HG03159 (cell line): ENCODE data around the gene LATS2.

ENCODE experiments used
- ATAC-seq: cut with Tn5 transposase; IDR thresholded peaks from one replicate; pipeline ENCODE4 v1.9.1; 2021; ENCODE audit warnings: mild to moderate bottlenecking, moderate library complexity; ENCODE audit not compliant: unreplicated experiment

The LATS2 gene

GRCh38 chr13:21048901-21049698 lies 12.3 kb downstream of the LATS2 start:
- ATAC-seq: no peak

- no peak for ATAC-seq
These were observed 13.6 kb downstream of the LATS2 start for GRCh38 chr13:21047591-21048282.

- no peak for ATAC-seq
These were observed 14.3 kb downstream of the LATS2 start for GRCh38 chr13:21047087-21047486.

DNA sequence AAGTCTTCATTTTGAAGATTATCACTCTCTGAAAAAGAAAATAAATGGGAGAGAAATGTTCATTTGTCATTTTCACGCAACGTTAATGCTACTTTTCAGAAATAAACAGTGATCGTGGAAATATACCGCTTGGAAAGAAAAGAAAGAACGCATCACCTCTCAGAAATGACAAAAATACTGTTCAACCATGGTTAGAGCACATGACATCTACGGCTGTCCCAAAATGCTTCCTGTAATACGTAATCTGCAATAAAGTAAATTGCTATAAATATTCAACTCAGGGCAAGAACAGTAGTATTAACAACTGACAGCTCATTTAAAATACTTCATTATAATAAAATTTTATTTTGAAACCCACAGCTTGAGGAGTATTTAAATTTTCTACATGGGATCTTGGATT lies 15.2 kb downstream of the LATS2 start:
- no peak for ATAC-seq

DNA sequence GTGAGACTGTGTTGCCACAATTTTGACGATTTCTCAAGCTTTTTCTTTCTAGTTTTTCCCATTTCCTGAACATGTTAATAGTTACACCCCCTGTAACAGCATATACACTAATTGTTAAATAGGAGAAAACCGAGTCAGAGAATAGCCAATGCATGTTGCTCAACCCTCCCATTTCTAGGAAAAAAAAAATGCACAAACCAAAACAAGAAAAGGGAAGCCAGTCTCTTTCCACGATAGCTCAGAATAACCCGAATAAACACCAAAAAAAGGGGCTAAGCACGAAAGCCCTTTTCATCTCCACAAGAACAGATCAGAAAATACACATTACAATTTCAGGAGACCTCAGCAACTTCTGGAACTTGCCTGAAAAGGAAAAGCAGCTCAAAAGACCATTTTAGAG lies 16.3 kb downstream of the LATS2 start:
- no peak for ATAC-seq

GRCh38 chr13:21043898-21044297 lies 17.5 kb downstream of the LATS2 start:
- no peak for ATAC-seq

DNA sequence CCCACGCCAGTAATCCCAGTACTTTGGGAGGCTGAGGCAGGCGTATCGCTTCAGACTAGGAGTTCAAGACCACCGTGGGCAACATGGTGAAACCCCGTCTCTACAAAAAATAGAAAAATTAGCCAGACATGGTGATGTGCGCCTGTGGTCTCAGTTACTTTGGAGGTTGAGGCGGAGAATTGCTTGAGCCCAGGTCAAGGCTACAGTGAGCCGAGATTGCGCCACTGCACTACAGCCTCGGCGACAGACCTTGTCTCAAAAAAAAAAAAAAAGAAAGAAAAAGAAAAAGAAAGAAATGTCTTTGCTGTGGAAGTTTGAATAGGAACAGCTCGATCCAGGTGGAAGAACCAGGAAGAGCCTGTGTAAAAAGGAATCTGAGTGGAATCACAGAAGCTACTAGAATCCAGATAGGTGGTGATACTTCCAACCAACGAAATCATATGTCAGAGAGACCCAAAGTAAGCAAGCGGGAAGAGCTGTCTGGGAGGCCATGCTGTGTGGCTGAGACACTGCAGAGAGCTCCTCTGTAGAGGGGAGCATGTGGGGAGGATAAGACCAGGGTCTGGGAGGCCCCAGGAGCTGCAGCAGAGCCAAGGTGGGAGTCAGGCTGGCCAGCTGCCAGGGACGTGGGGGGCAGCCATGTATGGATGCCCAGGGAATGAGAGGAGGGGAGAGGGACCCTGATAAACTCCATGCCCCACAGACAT lies 21.1 kb downstream of the LATS2 start:
- ATAC-seq: no peak

GRCh38 chr13:21039097-21039800 lies 22.1 kb downstream of the LATS2 start:
- no peak for ATAC-seq

DNA sequence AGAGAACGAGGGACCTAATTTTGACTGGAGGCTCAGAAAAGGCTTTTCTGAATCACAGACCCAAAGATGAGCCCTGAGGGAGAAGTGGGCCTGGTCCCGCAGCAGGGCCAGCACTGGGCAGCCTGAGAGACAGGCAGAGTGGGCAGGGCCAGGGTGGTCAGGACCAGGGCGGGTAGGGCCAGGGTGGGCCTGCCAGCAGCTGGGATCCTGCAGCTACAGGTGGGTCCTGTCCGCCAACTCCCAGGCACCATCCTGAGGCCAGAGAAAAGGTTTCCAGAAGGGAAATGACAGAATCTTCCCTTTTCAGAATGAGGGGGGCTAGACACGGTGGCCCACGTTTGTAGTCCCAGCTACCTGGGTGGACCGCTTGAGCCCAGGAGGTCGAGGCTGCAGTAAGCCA lies 23.7 kb downstream of the LATS2 start:
- ATAC-seq: no peak

DNA sequence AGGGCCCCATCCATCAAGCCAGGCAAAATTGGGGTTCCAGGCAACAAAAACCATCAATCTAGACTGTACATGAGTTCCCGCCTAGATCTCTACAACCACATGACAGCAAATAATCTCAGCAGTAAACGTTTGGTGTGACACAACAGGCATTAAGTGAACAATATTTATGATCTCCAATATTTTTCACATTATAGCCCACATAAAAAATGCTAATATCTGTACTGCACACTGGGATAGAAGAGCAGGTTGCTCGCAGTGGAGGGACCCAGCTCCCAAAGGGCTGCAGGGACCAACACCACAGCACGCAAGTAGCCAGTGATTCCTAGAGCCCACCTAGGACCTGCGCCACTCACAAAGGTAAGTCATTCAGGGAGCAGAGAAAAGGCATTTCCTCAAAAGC lies 25.9 kb downstream of the LATS2 start:
- ATAC-seq: no peak

DNA sequence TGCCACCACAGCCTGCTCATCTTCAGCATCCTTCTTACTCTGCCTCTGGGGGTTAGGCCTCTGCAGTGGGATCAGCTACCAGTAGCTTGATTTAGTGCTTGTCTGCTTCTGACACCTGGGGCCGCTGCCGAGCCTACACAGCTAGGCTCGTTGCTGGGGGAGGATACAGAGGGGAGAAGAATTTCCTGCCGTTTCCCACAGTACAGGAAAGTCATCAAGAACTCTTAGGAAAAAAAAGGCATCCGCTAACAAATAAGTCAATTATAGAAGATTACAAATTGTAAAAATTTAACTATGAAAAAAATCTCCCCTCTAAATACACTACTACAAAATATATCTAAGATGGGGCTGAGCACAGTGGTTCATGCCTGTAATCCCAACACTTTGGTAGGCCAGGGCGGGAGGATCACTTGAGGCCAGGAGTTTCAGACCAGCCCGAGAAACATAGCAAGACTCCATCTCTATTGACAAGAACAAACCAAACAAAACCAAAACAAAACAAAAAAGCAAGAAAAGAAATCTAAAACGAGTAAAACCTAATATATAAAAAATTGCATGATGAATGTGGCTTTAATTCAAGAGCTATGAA lies 26.7 kb downstream of the LATS2 start:
- ATAC-seq: no peak

GRCh38 chr13:21033856-21034602 lies 27.4 kb downstream of the LATS2 start:
- ATAC-seq: no peak

DNA sequence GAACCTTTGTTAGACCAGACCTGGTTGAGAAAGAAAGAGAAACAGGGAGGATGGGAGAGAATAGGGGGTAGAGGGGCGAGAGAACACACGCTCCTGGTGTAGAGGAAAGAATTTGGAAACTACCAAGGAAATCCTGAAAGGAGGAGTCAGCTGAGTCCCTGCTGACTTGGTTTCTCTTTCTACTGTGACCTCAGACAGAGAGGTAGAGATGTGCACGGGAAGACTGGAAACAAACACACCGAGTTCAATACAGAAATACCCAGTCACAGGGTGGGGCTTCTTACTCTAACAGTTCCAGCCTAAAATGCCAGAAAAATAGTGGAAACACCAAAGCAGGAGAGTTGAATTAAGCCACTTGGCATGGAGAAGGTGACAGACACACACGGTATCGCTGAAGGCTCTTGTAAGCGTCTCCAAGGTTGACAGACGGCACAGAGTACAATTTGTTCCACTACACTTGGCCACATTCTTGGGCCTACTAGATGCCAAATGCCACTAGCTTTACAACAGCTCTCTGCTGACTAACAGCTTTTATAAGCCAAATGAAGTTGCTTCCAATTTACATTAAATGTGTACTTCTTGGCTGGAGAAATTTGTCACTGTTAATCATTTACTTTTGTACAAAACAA lies 28.1 kb downstream of the LATS2 start:
- no peak for ATAC-seq

DNA sequence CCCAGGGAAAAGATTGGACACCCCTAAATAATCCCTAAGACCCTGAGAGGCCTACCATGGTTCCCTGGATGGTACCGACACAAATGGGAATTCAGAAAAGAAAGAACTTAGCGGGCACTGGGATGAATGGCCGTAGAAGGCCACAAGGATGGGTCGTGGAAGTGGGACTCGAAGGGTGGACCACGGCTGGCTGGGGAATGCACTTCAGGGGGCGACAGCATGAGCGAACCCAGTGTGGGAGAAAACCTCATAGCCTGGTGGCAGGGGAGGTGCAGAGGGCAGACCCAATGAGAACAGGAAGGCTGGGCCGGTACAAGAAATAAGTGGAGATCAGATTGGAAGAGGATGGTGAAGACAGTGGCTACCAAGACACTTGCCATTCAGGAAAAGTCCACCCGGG lies 28.7 kb downstream of the LATS2 start:
- no peak for ATAC-seq

DNA sequence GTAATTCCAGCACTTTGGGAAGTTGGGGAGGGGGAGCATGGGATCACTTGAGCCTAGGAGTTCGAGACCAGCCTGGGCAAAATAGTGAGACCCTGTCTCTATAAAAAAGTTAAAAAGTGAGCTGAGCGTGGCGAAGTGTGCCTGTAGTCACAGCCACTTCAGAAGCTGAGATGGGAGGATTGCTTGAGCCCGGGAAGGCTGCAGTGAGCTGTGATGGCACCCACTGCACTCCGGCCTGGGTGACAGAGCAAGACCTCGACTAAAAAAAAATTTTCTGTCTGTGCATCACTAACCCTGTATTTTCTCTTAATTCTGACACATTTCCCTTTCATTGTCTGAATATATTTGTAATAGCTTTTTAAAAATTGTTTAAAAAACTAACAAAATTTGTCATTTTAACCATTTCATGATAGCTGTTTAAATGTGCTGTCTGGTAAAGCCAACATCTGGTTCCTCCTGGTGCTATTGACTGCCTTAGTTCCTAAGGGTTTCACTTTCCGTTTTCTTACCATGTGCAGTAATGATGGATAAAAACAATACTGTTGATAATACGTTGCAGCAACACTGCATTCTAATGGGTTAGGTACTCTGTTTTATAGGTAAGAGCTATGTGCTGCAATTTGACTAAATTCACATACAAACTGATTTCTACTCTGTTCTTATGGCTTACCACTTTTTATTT lies 29.7 kb downstream of the LATS2 start:
- ATAC-seq: no peak

DNA sequence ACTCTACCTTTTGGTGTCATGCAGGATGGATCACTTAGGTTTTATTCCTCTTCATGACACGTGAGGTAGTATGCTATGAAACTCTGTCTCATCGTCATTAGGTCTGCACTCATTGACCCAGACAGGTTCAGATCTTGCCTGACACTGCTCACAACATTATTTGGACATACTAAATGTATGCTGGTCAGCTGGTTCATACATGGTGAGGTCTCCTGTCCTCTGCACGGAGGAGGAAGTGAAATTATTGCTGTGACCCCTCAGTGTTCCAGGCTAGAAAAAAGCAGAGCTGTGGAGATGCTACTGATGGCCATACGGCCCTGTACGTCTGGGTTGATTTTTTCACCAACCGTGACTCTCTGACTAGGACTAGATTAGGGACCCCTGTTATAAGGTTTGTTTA lies 35.8 kb downstream of the LATS2 start:
- ATAC-seq: no peak

DNA sequence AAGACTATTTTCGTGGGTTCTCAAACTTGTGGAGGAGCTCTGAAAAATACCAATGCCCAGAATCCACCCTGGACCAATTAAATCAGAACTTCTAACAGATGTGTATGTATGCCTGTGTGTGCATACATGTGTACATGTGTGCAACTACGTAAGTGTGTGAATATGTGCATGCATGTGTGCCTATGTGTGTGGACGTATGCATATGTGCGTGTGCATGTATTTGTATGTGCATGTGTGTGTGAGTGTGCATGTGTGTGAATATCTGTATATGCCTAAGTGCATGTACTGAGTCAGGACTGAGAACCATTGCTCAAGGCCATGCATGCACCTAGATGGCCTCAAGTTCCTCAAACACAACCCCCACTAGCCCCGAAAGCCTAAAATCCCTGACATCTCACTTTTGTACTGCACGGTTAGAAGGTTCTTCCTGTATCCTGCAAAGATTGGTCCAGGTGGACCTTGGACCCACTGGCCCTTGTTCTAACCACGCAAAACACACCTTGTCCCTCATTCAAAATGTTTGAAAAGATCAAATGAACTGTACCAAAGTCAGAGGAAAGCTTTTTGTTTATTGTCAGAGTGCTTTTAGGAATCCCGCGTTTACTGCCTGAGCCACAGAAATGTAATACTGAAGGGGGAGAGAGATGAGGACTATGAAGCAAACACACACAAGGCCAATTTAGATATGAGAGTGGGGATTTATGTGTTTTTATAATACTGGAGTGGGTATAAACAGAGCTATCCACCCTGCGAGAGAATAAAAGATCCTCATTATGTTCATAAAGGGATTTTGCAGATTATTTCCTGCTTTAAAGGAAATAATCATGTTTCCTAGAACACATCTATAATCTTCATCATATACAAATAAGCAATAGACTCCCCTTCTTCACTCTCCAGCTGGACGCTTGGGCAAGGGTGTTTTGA lies 39.1 kb downstream of the LATS2 start:
- no peak for ATAC-seq

- no peak for ATAC-seq
These were observed 40.8 kb downstream of the LATS2 start for GRCh38 chr13:21020581-21020980.
